HepG2 (cell line): ENCODE data around the gene RAD9A. TPM values are rescaled to one million over a fixed set of nuclear protein-coding genes. Genes with fewer than 3 reads are reported as not detected.

Experiments
- ATAC-seq: fragments of 200-7000 bp; cut with Tn5 transposase; 3 replicates; pipeline ENCODE4 v1.9.1; 2020; ENCODE audit warnings: mild to moderate bottlenecking, moderate library complexity
- BruUV-seq: library from RNA; stranded (reverse); fragments of 400-500 nt; replicated peaks from 2 replicates; lab custom pipeline; 2021; lab: Mats Ljungman, UMichigan
- CTCF ChIA-PET: fragments of 300-600 bp; formaldehyde crosslinking; extraction: SDS; loops from one replicate; lab custom pipeline; 2021; ENCODE audit warnings: low total read pairs, inconsistent platforms, low intra/inter-chr PET ratio; lab: Yijun Ruan, JAX
- POLR2A ChIA-PET: fragments of 350-600 bp; sonication (Branson Sonifier 250); formaldehyde crosslinking; loops from one replicate; lab custom pipeline; 2020; ENCODE audit warnings: antibody characterized with exemption, inconsistent platforms; lab: Yijun Ruan, JAX
- DNase-seq: peaks from one replicate; pipeline ENCODE4 v3.0.0-alpha.2; 2015; ENCODE audit warnings: low spot score
- FAIRE-seq: peaks from 3 replicates; lab custom pipeline; 2011; peaks lifted over from hg19 to GRCh38; lab: Jason Lieb, UNC
- H2AFZ ChIP-seq: one replicate; pipeline ENCODE4 v1.6.1; 2011; ENCODE audit warnings: low read length, inconsistent platforms
- H3K27ac ChIP-seq: fragments of 300-600 bp; 3 replicates; pipeline ENCODE4 v1.8.0; 2011; ENCODE audit warnings: mixed run types, mild to moderate bottlenecking, mixed read lengths, low read length, inconsistent platforms; ENCODE audit not compliant: insufficient read depth; ENCODE audit errors: extremely low read length
- H3K27me3 ChIP-seq, 2 experiments: fragments of 200-600 bp in 1 of 2; 2 replicates in 1 of 2; 3 replicates in 1 of 2; pipeline versions ENCODE4 v1.6.0 to v1.8.0; 2011; ENCODE audit warnings: low read length in 2 of 2, mild to moderate bottlenecking in 2 of 2, moderate library complexity in 2 of 2, inconsistent platforms in 1 of 2; ENCODE audit not compliant: insufficient read depth in 2 of 2, control insufficient read depth in 1 of 2
- H3K36me3 ChIP-seq, 2 experiments: fragments of 200-600 bp in 1 of 2; replicated peaks in 1 of 2; 2 replicates in 1 of 2; 3 replicates in 1 of 2; pipeline versions ENCODE4 v1.5.1 to v1.8.0; 2011; ENCODE audit warnings: low read length in 2 of 2, inconsistent platforms in 1 of 2; ENCODE audit not compliant: insufficient read depth in 2 of 2, control insufficient read depth in 1 of 2
- H3K4me1 ChIP-seq: 2 replicates; pipeline ENCODE4 v1.5.1; 2012; ENCODE audit warnings: low read length, inconsistent platforms; ENCODE audit not compliant: insufficient read depth
- H3K4me2 ChIP-seq: 2 replicates; pipeline ENCODE4 v1.6.0; 2011; ENCODE audit warnings: low read depth, low read length, inconsistent platforms
- H3K4me3 ChIP-seq, 3 experiments: fragments of 200-600 bp in 1 of 3; sonication (generic), shearing (Covaris generic) in 1 of 3; replicated peaks in 1 of 3; 2 replicates each; pipeline ENCODE4 v1.5.1; 2011 to 2016; ENCODE audit warnings: low read length in 3 of 3, inconsistent platforms in 2 of 3, low read depth in 2 of 3, mild to moderate bottlenecking in 2 of 3, control low read depth in 1 of 3, mixed read lengths in 1 of 3; ENCODE audit not compliant: insufficient read depth in 1 of 3
- H3K79me2 ChIP-seq: one replicate; pipeline ENCODE4 v1.6.1; 2011; ENCODE audit warnings: low read length, inconsistent platforms; ENCODE audit not compliant: insufficient read depth
- H3K9ac ChIP-seq: 2 replicates; pipeline ENCODE4 v1.6.0; 2011; ENCODE audit warnings: mild to moderate bottlenecking, low read depth, low read length, inconsistent platforms; ENCODE audit not compliant: insufficient read depth
- H3K9me3 ChIP-seq: 2 replicates; pipeline ENCODE4 v1.5.1; 2012; ENCODE audit warnings: mild to moderate bottlenecking, low read length
- H4K20me1 ChIP-seq: 2 replicates; pipeline ENCODE4 v1.6.0; 2011; ENCODE audit warnings: inconsistent platforms, mild to moderate bottlenecking, low read length, moderate library complexity; ENCODE audit not compliant: insufficient read depth
- AGO2 ChIP-seq: fragments of 200-400 bp; formaldehyde crosslinking; optimal IDR thresholded peaks from 2 replicates; pipeline ENCODE3; 2017; ENCODE audit warnings: mild to moderate bottlenecking, low read depth, low read length, moderate library complexity
- MAFF ChIP-seq: IDR thresholded peaks from 2 replicates; pipeline ENCODE4 v1.6.1; 2011; ENCODE audit warnings: low read depth, low read length, improper control_type of control experiment
- MAFK ChIP-seq, 2 experiments: IDR thresholded peaks in 1 of 2; conservative IDR thresholded peaks in 1 of 2; 2 replicates each; pipeline ENCODE4 v1.6.1; 2011; ENCODE audit warnings: improper control_type of control experiment in 2 of 2, low read length in 2 of 2
- POLR2A ChIP-seq, 2 experiments: IDR thresholded peaks; 2 replicates each; pipeline ENCODE4 v1.6.1; 2011; ENCODE audit warnings: low read depth in 2 of 2, low read length in 2 of 2, mild to moderate bottlenecking in 1 of 2, moderate library complexity in 1 of 2; ENCODE audit not compliant: insufficient read depth in 1 of 2
- RBFOX2 ChIP-seq: fragments of 200-400 bp; formaldehyde crosslinking; IDR thresholded peaks from 2 replicates; pipeline ENCODE4 v1.6.1; 2017; ENCODE audit warnings: low read depth, mild to moderate bottlenecking, low read length
- REL ChIP-seq: sonication (generic); formaldehyde crosslinking; conservative IDR thresholded peaks from 2 replicates; pipeline ENCODE4 v1.8.0; 2022; ENCODE audit warnings: mild to moderate bottlenecking, missing genetic modification reagents, moderate library complexity
- SP140L ChIP-seq: sonication (generic); formaldehyde crosslinking; IDR thresholded peaks from 2 replicates; pipeline ENCODE4 v1.4.0; 2020; ENCODE audit warnings: missing genetic modification reagents, borderline replicate concordance
- ZKSCAN1 ChIP-seq: fragments of 150-350 bp; IDR thresholded peaks from 2 replicates; pipeline ENCODE4 v1.6.1; 2014; ENCODE audit warnings: low read length
- ZNF556 ChIP-seq: sonication (generic); formaldehyde crosslinking; IDR thresholded peaks from 2 replicates; pipeline ENCODE4 v1.4.0; 2020; ENCODE audit warnings: mild to moderate bottlenecking, missing genetic modification reagents, borderline replicate concordance
- ZNF598 ChIP-seq: sonication (generic); formaldehyde crosslinking; IDR thresholded peaks from 2 replicates; pipeline ENCODE4 v1.5.1; 2020; ENCODE audit warnings: mild to moderate bottlenecking, missing genetic modification reagents, borderline replicate concordance
- ZNF724P ChIP-seq: sonication (generic); formaldehyde crosslinking; IDR thresholded peaks from 2 replicates; pipeline ENCODE4 v1.8.0; 2022; ENCODE audit warnings: missing genetic modification reagents, borderline replicate concordance
- ZNF782 ChIP-seq: sonication (generic); formaldehyde crosslinking; IDR thresholded peaks from 2 replicates; pipeline ENCODE4 v1.4.0; 2020; ENCODE audit warnings: missing genetic modification reagents, mild to moderate bottlenecking, borderline replicate concordance
- WGBS: methylation state at CpG from one replicate; pipeline ENCODE4 v1.1.6; 2017; ENCODE audit warnings: low lambda C conversion rate; 5-methylcytosine and 5-hydroxymethylcytosine counted together
- in situ Hi-C: cut with HindIII; loops from 2 replicates; pipeline ENCODE4 v1.10.0; 2017; ENCODE audit warnings: low pct_unique_long_range_greater_than_20kb; ENCODE audit not compliant: extremely low pct_ligation_motif_present
- intact Hi-C: fragments of 100-400 bp; cut with micrococcal nuclease; formaldehyde crosslinking; loops from one replicate; pipeline ENCODE4 v1.10.0; 2022; ENCODE audit not compliant: unreplicated experiment
- polyA plus RNA-seq, 8 experiments: library from polyadenylated mRNA; depleted of rRNA in 3 of 8; stranded (reverse) in 7 of 8; unstranded in 1 of 8; fragments of >200 nt; fragmentation: Illumina TruSeq in 4 of 8; extraction: Trizol in 4 of 8; gene quantifications; 2 replicates each; pipeline versions ENCODE4 v1.2.1 to v1.2.3, GENCODE V29; 2011 to 2016; ENCODE audit warnings: low read depth in 4 of 8, missing spikeins in 1 of 8, mixed read lengths in 1 of 8; ENCODE audit not compliant: insufficient read depth in 1 of 8
- total RNA-seq, 5 experiments: library from RNA; depleted of rRNA; stranded (reverse); fragments of >200 nt; fragmentation: Illumina TruSeq; extraction: Trizol; gene quantifications; 2 replicates each; pipeline ENCODE4 v1.2.3, GENCODE V29; 2016; ENCODE audit warnings: low read depth in 1 of 5
- TF ChIP-seq, protein P1 (sequence below): sonication (generic); formaldehyde crosslinking; IDR thresholded peaks from 2 replicates; pipeline ENCODE4 v1.5.0; 2020; ENCODE audit warnings: missing genetic modification reagents

Gene RAD9A
- total and polyA plus RNA-seq, 2 of the 13 experiments (the other 11 are each of a cell fraction or from before 2014, with no cell fraction given): 10.1 to 15.7 TPM

DNA sequence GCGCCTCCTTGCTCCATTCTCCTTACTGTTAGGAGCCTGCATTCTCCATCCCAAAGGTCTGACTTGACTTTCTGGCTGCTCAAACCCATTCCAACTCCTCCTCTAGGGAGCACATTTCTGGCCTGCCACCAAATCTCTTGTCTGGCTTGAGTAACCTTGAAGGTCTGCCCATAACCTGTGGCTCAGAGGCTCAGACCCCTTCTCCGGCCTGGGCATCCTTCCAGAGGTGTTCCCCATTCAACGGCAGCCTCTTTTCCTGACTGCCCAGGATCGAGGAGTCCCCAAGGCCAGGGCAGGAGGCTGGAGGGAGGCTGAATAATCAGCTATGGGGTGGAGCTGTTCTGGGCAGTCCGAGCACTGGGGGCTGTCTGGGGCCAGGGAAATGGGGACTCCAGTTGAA, 2.2 kb downstream of the RAD9A start (continued):
- no peak for TF ChIP-seq ZNF724P (CRISPR knock-in tag)
- no peak for TF ChIP-seq ZNF598 (CRISPR knock-in tag)

- ChIA-PET CTCF (no interaction called here), POLR2A (no interaction called here)
- no TSS peak for BruUV-seq
Observed at GRCh38 chr11:67395555-67396258, 3.9 kb downstream of the RAD9A start.

More at GRCh38 chr11:67395555-67396258, 3.9 kb downstream of the RAD9A start:
- Histone ChIP-seq H3K4me2 (no peak overlapping the region), H3K4me1 (peaks cover 30% of the 10 kb centered on the region), H3K4me3 (no peak overlapping the region), H3K27ac (no peak overlapping the region), H3K36me3 (peaks cover 19 to 27% of the 10 kb centered on the region in 2 experiments; a peak in 4 of 5 replicates), H3K79me2 (peaks cover 18% of the 10 kb centered on the region), H3K9me3 (no peaks in the 10 kb centered on the region), H4K20me1 (peaks cover 3% of the 10 kb centered on the region; the same call in 1 of the 2 replicates), H3K9ac (no peak overlapping the region), H3K27me3 (no peaks in the 10 kb centered on the region), H2AFZ (no peak overlapping the region)
- DNase-seq: no peak
- intact Hi-C loops: no loop called here
- in situ Hi-C loops: no loop called here
- 96% methylated on average over 8 of the region's 19 CpGs for WGBS
- TF ChIP-seq REL (CRISPR knock-in tag): no peak
- TF ChIP-seq, protein P1, sequence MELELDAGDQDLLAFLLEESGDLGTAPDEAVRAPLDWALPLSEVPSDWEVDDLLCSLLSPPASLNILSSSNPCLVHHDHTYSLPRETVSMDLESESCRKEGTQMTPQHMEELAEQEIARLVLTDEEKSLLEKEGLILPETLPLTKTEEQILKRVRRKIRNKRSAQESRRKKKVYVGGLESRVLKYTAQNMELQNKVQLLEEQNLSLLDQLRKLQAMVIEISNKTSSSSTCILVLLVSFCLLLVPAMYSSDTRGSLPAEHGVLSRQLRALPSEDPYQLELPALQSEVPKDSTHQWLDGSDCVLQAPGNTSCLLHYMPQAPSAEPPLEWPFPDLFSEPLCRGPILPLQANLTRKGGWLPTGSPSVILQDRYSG (CRISPR knock-in tag): no peak
- no peak for TF ChIP-seq ZKSCAN1
- TF ChIP-seq RBFOX2: peak; percentile 48
- no peak for TF ChIP-seq SP140L (CRISPR knock-in tag)
- no peak for TF ChIP-seq ZNF782 (CRISPR knock-in tag)
- peak; percentile 68 to 87; a peak in 3 of 4 replicates for TF ChIP-seq MAFK (conservative IDR thresholded peaks at IDR 0.05 in 1 of 2, IDR thresholded peaks at IDR 0.05 in 1 of 2; ENCODE audit: low read length in 2 of 2)
- TF ChIP-seq ZNF556 (CRISPR knock-in tag): no peak
- 0 out of 4 replicates have a peak, but pooled peaks of 1 of the 2 experiments have one; percentile 42 for TF ChIP-seq POLR2A (IDR thresholded peaks at IDR 0.05; ENCODE audit: insufficient read depth in 1 of 2, low read depth in 2 of 2, low read length in 2 of 2)
- TF ChIP-seq AGO2: peak; percentile 85
- peak; percentile 62; the same call in 1 of the 2 replicates for TF ChIP-seq MAFF
- no peak for ATAC-seq
- FAIRE-seq: no peak
